ENCODE results near the gene C1orf174. TPM values are rescaled to one million over a fixed set of nuclear protein-coding genes. Genes with fewer than 3 reads are reported as not detected.

Gene C1orf174
- total and polyA plus RNA-seq, 2 donors, result 19.3 to 23.1 TPM

DNA sequence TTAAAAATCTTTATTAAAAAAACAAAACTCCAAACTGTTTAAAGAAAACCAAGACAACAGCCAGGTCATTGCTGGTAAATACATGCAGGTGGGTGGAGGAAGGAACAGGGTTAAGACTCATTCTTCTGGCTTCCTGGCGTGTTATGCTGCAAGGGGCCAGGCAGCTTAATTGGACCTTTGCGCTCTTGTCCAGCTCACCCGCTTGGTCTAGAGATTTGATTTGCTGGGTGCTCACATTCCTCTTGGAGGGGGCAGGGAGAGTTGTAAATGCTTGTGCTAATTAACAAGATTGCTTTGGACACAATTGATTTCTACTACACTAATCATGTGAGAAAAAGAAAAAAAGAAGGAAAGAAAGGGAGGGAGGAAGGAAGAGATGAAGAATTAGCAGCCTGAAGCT lies 53.5 kb downstream of the C1orf174 start:
- WGBS, result 96% methylated on average over 3 of the region's 3 CpGs
- no peak for DNase-seq (ENCODE audit: low read depth in 6 of 9, low spot score in 9 of 9)
- H3K4me3 ChIP-seq (ENCODE audit: low read length in 2 of 2), result no peak overlapping the region
- H3K27me3 ChIP-seq (ENCODE audit: control insufficient read depth in 2 of 2, insufficient read depth in 1 of 2, low read length in 1 of 2), result no peaks in the 10 kb centered on the region
- H3K9me3 ChIP-seq (ENCODE audit: control insufficient read depth in 2 of 2, insufficient read depth in 1 of 2, low read length in 1 of 2), result no peaks in the 10 kb centered on the region
- H3K36me3 ChIP-seq (ENCODE audit: control insufficient read depth in 2 of 2, insufficient read depth in 2 of 2, low read length in 1 of 2), result peaks cover 25 to 53% of the 10 kb centered on the region in 2 donors
- H3K4me1 ChIP-seq (ENCODE audit: control insufficient read depth in 2 of 2, insufficient read depth in 2 of 2, low read length in 2 of 2), result no peaks in the 10 kb centered on the region
- H3K27ac ChIP-seq (ENCODE audit: low read depth in 1 of 2, low read length in 1 of 2), result no peak overlapping the region

DNA sequence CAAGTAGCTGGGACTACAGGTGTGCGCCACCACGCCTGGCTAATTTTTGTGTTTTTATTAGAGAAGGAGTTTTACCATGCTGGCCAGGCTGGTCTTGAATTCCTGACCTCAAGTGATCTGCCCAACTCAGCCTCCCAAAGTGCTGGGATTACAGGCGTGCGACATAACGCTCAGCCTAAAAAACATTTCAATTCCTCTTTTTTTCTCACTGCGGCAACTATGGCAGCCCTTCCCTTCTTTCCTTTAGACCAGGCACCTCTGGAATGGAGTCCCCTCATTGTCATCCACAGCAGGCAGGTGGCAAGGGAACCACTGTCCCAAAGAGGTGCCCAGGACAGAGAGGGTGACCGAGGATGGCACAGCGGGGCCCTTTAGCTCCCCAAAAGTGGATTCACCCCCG lies 57.2 kb downstream of the C1orf174 start:
- no peak overlapping the region for H3K27ac ChIP-seq (ENCODE audit: low read depth in 1 of 2, low read length in 1 of 2)
- H3K36me3 ChIP-seq (ENCODE audit: control insufficient read depth in 2 of 2, insufficient read depth in 2 of 2, low read length in 1 of 2), result peaks cover 29 to 61% of the 10 kb centered on the region in 2 donors
- H3K4me1 ChIP-seq (ENCODE audit: control insufficient read depth in 2 of 2, insufficient read depth in 2 of 2, low read length in 2 of 2), result no peaks in the 10 kb centered on the region
- DNase-seq (ENCODE audit: low read depth in 6 of 9, low spot score in 9 of 9), result no peak
- 88% methylated on average over 9 of the region's 9 CpGs for WGBS
- H3K4me3 ChIP-seq (ENCODE audit: low read length in 2 of 2), result no peak overlapping the region
- H3K27me3 ChIP-seq (ENCODE audit: control insufficient read depth in 2 of 2, insufficient read depth in 1 of 2, low read length in 1 of 2), result no peaks in the 10 kb centered on the region
- no peaks in the 10 kb centered on the region for H3K9me3 ChIP-seq (ENCODE audit: control insufficient read depth in 2 of 2, insufficient read depth in 1 of 2, low read length in 1 of 2)

DNA sequence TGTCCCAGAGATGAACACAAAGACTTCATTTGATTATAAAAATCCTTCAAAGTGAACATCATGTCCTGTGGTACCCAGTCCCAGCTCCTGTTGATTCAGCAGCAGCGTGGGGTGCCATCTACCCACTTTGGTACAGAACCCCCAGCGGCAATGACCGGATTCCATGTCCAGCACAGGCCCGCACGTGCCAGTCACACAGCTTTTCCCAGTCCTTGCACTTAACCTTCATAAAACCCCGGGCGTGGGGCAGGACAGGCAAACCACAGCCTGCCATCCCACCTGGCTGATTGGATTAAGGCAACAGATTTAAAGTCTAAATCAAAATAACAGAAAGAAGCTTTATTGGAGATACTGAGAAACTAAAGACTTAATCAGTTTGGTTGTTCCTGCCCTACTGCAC lies 58.6 kb downstream of the C1orf174 start:
- peaks cover 38 to 61% of the 10 kb centered on the region in 2 donors for H3K36me3 ChIP-seq (ENCODE audit: control insufficient read depth in 2 of 2, insufficient read depth in 2 of 2, low read length in 1 of 2)
- H3K27me3 ChIP-seq (ENCODE audit: control insufficient read depth in 2 of 2, insufficient read depth in 1 of 2, low read length in 1 of 2), result no peaks in the 10 kb centered on the region

More for the DNA sequence above, 58.6 kb downstream of the C1orf174 start:
- Histone ChIP-seq H3K27ac (ENCODE audit: low read depth in 1 of 2, low read length in 1 of 2) (no peak overlapping the region), H3K9me3 (ENCODE audit: control insufficient read depth in 2 of 2, insufficient read depth in 1 of 2, low read length in 1 of 2) (no peaks in the 10 kb centered on the region), H3K4me3 (ENCODE audit: low read length in 2 of 2) (no peak overlapping the region), H3K4me1 (ENCODE audit: control insufficient read depth in 2 of 2, insufficient read depth in 2 of 2, low read length in 2 of 2) (no peaks in the 10 kb centered on the region)
- WGBS, result 98% methylated on average over 7 of the region's 7 CpGs
- no peak for DNase-seq (ENCODE audit: low read depth in 6 of 9, low spot score in 9 of 9)

Other genes with a start within 250 kb of the C1orf174 start
- 2.6 TPM for gene TP73, start 247.8 kb downstream of the C1orf174 start, total RNA-seq
- gene TP73, start 247.8 kb downstream of the C1orf174 start, polyA plus RNA-seq, result 2.9 TPM
- gene CCDC27, start 147.8 kb downstream of the C1orf174 start, total RNA-seq, result not detected
- 0.02 TPM for gene CCDC27, start 147.8 kb downstream of the C1orf174 start, polyA plus RNA-seq
- 6.9 TPM for gene SMIM1, start 127.5 kb downstream of the C1orf174 start, total RNA-seq
- gene SMIM1, start 127.5 kb downstream of the C1orf174 start, polyA plus RNA-seq, result 7.0 TPM
- gene LRRC47, start 103.8 kb downstream of the C1orf174 start, total RNA-seq, result 20.6 TPM
- gene LRRC47, start 103.8 kb downstream of the C1orf174 start, polyA plus RNA-seq, result 30.6 TPM
- 12.8 TPM for gene CEP104, start 43.1 kb downstream of the C1orf174 start, total RNA-seq
- 11.7 TPM for gene CEP104, start 43.1 kb downstream of the C1orf174 start, polyA plus RNA-seq
- 4.5 TPM for gene DFFB, start 42.8 kb downstream of the C1orf174 start, total RNA-seq
- 6.7 TPM for gene DFFB, start 42.8 kb downstream of the C1orf174 start, polyA plus RNA-seq

Measured in thymus (tissue), 11 donors.